Mesendoderm (in vitro differentiated cells): ENCODE data around the gene CUL1.

Experiments used
- DNase-seq: peaks from one replicate; pipeline ENCODE4 v3.0.0; 2013
- H2AK5ac ChIP-seq: 2 replicates; pipeline ENCODE4 v1.6.1; 2013; ENCODE audit warnings: low read length, inconsistent platforms
- H2BK120ac ChIP-seq: 2 replicates; pipeline ENCODE4 v1.6.1; 2013; ENCODE audit warnings: low read depth, mild to moderate bottlenecking, low read length, moderate library complexity, mixed read lengths
- H2BK15ac ChIP-seq: replicated peaks from 2 replicates; pipeline ENCODE4 v1.6.1; 2013; ENCODE audit warnings: low read depth, mild to moderate bottlenecking, moderate library complexity
- H2BK5ac ChIP-seq: 2 replicates; pipeline ENCODE4 v1.6.1; 2013; ENCODE audit warnings: low read length, inconsistent platforms
- H3K18ac ChIP-seq: 2 replicates; pipeline ENCODE4 v1.6.1; 2013; ENCODE audit warnings: mild to moderate bottlenecking, low read length, mixed read lengths
- H3K23ac ChIP-seq: one replicate; pipeline ENCODE4 v1.6.1; 2013; ENCODE audit warnings: low read length
- H3K27ac ChIP-seq: 2 replicates; pipeline ENCODE4 v1.5.1; 2013; ENCODE audit warnings: low read depth, mild to moderate bottlenecking, inconsistent platforms, low read length, moderate library complexity
- H3K27me3 ChIP-seq: 2 replicates; pipeline ENCODE4 v1.6.1; 2013; ENCODE audit warnings: low read length, control low read depth, mild to moderate bottlenecking, inconsistent platforms; ENCODE audit not compliant: insufficient read depth, poor library complexity
- H3K36me3 ChIP-seq: 2 replicates; pipeline ENCODE4 v1.6.1; 2013; ENCODE audit warnings: low read length, inconsistent platforms; ENCODE audit not compliant: control insufficient read depth, insufficient read depth
- H3K4ac ChIP-seq: one replicate; pipeline ENCODE4 v1.6.1; 2013; ENCODE audit warnings: low read depth, mild to moderate bottlenecking, low read length, moderate library complexity
- H3K4me1 ChIP-seq: 2 replicates; pipeline ENCODE4 v1.6.1; 2013; ENCODE audit warnings: low read depth, low read length, inconsistent platforms; ENCODE audit not compliant: control insufficient read depth
- H3K4me2 ChIP-seq: 2 replicates; pipeline ENCODE4 v1.6.1; 2013; ENCODE audit warnings: low read length
- H3K4me3 ChIP-seq: 2 replicates; pipeline ENCODE4 v1.5.1; 2013; ENCODE audit warnings: mild to moderate bottlenecking, low read length
- H3K56ac ChIP-seq: one replicate; pipeline ENCODE4 v1.6.1; 2013; ENCODE audit warnings: low read length
- H3K79me1 ChIP-seq: 2 replicates; pipeline ENCODE4 v1.6.1; 2013; ENCODE audit warnings: low read length, inconsistent platforms
- H3K79me2 ChIP-seq: 2 replicates; pipeline ENCODE4 v1.6.1; 2013; ENCODE audit warnings: mild to moderate bottlenecking, low read length; ENCODE audit not compliant: control insufficient read depth, insufficient read depth
- H3K9ac ChIP-seq: 2 replicates; pipeline ENCODE4 v1.6.1; 2013; ENCODE audit warnings: low read length, inconsistent platforms
- H4K5ac ChIP-seq: one replicate; pipeline ENCODE4 v1.6.1; 2013; ENCODE audit warnings: low read length
- H4K8ac ChIP-seq: one replicate; pipeline ENCODE4 v1.6.1; 2013; ENCODE audit warnings: low read depth, mild to moderate bottlenecking, control low read depth, low read length, moderate library complexity
- WGBS: extraction: QIAGEN DNeasy Blood & Tissue Kit; methylation state at CpG from one replicate; pipeline ENCODE4 v1.1.7; 2013; ENCODE audit warnings: low lambda C conversion rate, missing lambda C conversion rate; ENCODE audit not compliant: insufficient coverage; ENCODE audit errors: extremely low coverage; 5-methylcytosine and 5-hydroxymethylcytosine counted together

The CUL1 gene

DNA sequence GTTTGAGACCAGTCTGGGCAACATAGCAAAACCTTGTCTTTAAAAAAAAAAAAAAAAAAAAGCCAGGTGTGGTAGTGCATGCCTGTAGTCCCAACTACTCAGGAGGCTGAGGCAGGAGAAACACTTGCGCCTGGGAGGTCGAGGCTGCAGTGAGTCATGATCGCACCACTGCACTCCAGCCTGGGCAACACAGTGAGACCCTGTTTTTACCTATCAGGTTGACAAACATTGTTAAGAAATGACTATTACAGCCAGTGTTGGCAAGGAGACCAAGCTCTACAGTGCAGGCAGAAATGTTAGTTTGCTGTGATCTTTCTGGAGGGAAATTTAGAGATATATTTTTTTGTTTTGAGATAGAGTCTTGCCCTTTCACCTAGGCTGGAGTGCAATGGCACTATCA, 37.3 kb downstream of the CUL1 start:
- no peak for DNase-seq
- no CpG with 5 or more reads among the region's 3 CpGs for WGBS
- H3K79me2 ChIP-seq = peaks cover 33% of the 10 kb centered on the region
- no peak overlapping the region for H3K4me3 ChIP-seq
- H3K4ac ChIP-seq = no peak overlapping the region
- no peak overlapping the region for H3K23ac ChIP-seq
- H3K56ac ChIP-seq = no peak overlapping the region
- no peak overlapping the region for H2BK120ac ChIP-seq
- H3K18ac ChIP-seq = no peak overlapping the region
- no peak overlapping the region for H2AK5ac ChIP-seq
- no peak overlapping the region for H3K4me2 ChIP-seq
- H3K79me1 ChIP-seq = peaks cover 10% of the 10 kb centered on the region
- H2BK5ac ChIP-seq = no peak overlapping the region
- no peak overlapping the region for H3K9ac ChIP-seq
- peaks cover 3% of the 10 kb centered on the region for H3K36me3 ChIP-seq
- H3K4me1 ChIP-seq = no peaks in the 10 kb centered on the region
- no peaks in the 10 kb centered on the region for H3K27me3 ChIP-seq
- no peak overlapping the region for H4K5ac ChIP-seq
- H3K27ac ChIP-seq = no peak overlapping the region
- no peak overlapping the region for H2BK15ac ChIP-seq
- no peak overlapping the region for H4K8ac ChIP-seq

GRCh38 chr7:148738737-148739535, 40.2 kb downstream of the CUL1 start:
- Histone ChIP-seq H3K4ac (no peak overlapping the region), H3K27ac (no peak overlapping the region)

GRCh38 chr7:148746135-148746534, 47.4 kb downstream of the CUL1 start:
- H3K27me3 ChIP-seq = no peaks in the 10 kb centered on the region
- H4K8ac ChIP-seq = no peak overlapping the region
- H2BK120ac ChIP-seq = no peak overlapping the region
- H3K79me2 ChIP-seq = peaks cover 3% of the 10 kb centered on the region
- no peak overlapping the region for H3K23ac ChIP-seq
- no peak overlapping the region for H3K27ac ChIP-seq
- H2BK5ac ChIP-seq = no peak overlapping the region
- H3K9ac ChIP-seq = no peak overlapping the region
- no CpG with 5 or more reads among the region's 3 CpGs for WGBS
- H4K5ac ChIP-seq = no peak overlapping the region
- no peak overlapping the region for H3K4ac ChIP-seq
- no peak overlapping the region for H3K18ac ChIP-seq
- no peak overlapping the region for H3K56ac ChIP-seq
- H2BK15ac ChIP-seq = no peak overlapping the region
- H3K4me3 ChIP-seq = no peak overlapping the region
- H3K79me1 ChIP-seq = peaks cover 8% of the 10 kb centered on the region
- H3K36me3 ChIP-seq = peaks cover 1% of the 10 kb centered on the region
- H3K4me2 ChIP-seq = no peak overlapping the region
- H2AK5ac ChIP-seq = no peak overlapping the region
- H3K4me1 ChIP-seq = no peaks in the 10 kb centered on the region
- DNase-seq = no peak

More at GRCh38 chr7:148738737-148739535, 40.2 kb downstream of the CUL1 start:
- no peak overlapping the region for H2AK5ac ChIP-seq
- H4K8ac ChIP-seq = no peak overlapping the region
- no peak overlapping the region for H3K4me3 ChIP-seq
- no peak overlapping the region for H3K23ac ChIP-seq
- no CpG with 5 or more reads among the region's 14 CpGs for WGBS
- no peak overlapping the region for H3K4me2 ChIP-seq
- no peak overlapping the region for H4K5ac ChIP-seq
- no peaks in the 10 kb centered on the region for H3K4me1 ChIP-seq
- no peak overlapping the region for H3K9ac ChIP-seq
- H3K18ac ChIP-seq = no peak overlapping the region
- H3K79me2 ChIP-seq = peaks cover 24% of the 10 kb centered on the region
- H3K36me3 ChIP-seq = peaks cover 4% of the 10 kb centered on the region
- H3K79me1 ChIP-seq = peaks cover 6% of the 10 kb centered on the region
- H2BK5ac ChIP-seq = no peak overlapping the region
- no peak for DNase-seq
- no peaks in the 10 kb centered on the region for H3K27me3 ChIP-seq
- H3K56ac ChIP-seq = no peak overlapping the region
- H2BK120ac ChIP-seq = no peak overlapping the region
- no peak overlapping the region for H2BK15ac ChIP-seq

GRCh38 chr7:148747274-148747673, 48.6 kb downstream of the CUL1 start:
- no CpG with 5 or more reads among the region's 3 CpGs for WGBS
- no peaks in the 10 kb centered on the region for H3K4me1 ChIP-seq
- H2AK5ac ChIP-seq = no peak overlapping the region
- H3K27ac ChIP-seq = no peak overlapping the region
- H2BK120ac ChIP-seq = no peak overlapping the region
- H3K79me1 ChIP-seq = peaks cover 8% of the 10 kb centered on the region
- H2BK5ac ChIP-seq = no peak overlapping the region
- H3K23ac ChIP-seq = no peak overlapping the region
- no peak overlapping the region for H3K4me3 ChIP-seq
- peaks cover 1% of the 10 kb centered on the region for H3K36me3 ChIP-seq
- no peak overlapping the region for H3K4ac ChIP-seq
- H3K18ac ChIP-seq = no peak overlapping the region
- peak; percentile 98 for DNase-seq
- no peak overlapping the region for H2BK15ac ChIP-seq
- H3K79me2 ChIP-seq = peaks cover 3% of the 10 kb centered on the region
- H4K8ac ChIP-seq = no peak overlapping the region
- H4K5ac ChIP-seq = no peak overlapping the region
- H3K4me2 ChIP-seq = no peak overlapping the region
- no peak overlapping the region for H3K56ac ChIP-seq
- H3K27me3 ChIP-seq = no peaks in the 10 kb centered on the region
- no peak overlapping the region for H3K9ac ChIP-seq

GRCh38 chr7:148750442-148751355, 52.0 kb downstream of the CUL1 start:
- Histone ChIP-seq H3K4me2 (no peak overlapping the region), H3K56ac (no peak overlapping the region), H3K4me3 (no peak overlapping the region), H3K79me2 (no peaks in the 10 kb centered on the region), H3K36me3 (no peaks in the 10 kb centered on the region), H3K27me3 (no peaks in the 10 kb centered on the region), H3K79me1 (peaks cover 5% of the 10 kb centered on the region), H3K4ac (no peak overlapping the region), H4K5ac (no peak overlapping the region), H3K4me1 (no peaks in the 10 kb centered on the region), H3K9ac (no peak overlapping the region), H3K23ac (no peak overlapping the region), H2BK15ac (no peak overlapping the region), H2BK120ac (no peak overlapping the region), H4K8ac (no peak overlapping the region), H2AK5ac (no peak overlapping the region), H3K27ac (no peak overlapping the region), H2BK5ac (no peak overlapping the region), H3K18ac (no peak overlapping the region)
- DNase-seq = no peak
- whole genome bisulfite sequencing = no CpG with 5 or more reads among the region's 8 CpGs
